Measurements from ENCODE around the gene ADD2. TPM values are rescaled to one million over a fixed set of nuclear protein-coding genes. Genes with fewer than 3 reads are reported as not detected.

ADD2 gene
- polyA plus RNA-seq, 3 donors: 6.6 to 7.6 (median 7.0) TPM

DNA sequence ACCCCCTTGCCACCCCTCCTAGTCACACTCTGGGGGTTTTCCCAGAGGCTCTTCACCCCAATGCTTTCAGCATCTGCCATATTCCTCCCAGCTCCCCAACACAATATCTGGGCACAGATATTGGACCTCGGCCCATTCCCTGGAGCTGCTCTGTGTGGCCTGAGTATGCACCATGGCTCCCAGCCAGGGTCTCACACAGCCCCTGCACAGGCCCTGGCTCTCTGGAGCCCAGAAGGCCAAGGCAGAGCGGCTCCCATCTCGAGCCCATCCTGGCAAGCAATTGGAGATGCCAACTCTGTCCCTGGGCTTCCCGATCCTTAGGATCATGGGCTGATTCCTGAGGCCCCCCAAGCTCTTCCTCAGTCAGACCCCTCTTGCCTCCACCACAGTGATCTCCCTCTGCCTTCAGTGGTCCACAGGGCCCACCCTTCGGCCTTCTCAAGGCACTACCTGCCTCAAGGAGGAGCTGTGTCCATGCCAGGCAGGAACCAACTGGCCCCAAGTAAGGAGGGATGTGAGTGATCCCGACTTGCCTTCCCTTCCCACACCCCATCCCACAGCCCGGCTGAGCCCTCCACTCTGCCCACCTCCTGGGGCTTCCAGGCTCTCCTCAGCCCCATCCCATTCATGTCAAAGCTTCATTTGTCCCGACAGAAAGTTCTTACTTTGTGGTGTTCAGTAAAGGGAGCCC lies 62.7 kb downstream of the ADD2 start:
- no peak for DNase-seq

- no peak for DNase-seq
These were observed 64.0 kb downstream of the ADD2 start for GRCh38 chr2:70703900-70704549.

DNA sequence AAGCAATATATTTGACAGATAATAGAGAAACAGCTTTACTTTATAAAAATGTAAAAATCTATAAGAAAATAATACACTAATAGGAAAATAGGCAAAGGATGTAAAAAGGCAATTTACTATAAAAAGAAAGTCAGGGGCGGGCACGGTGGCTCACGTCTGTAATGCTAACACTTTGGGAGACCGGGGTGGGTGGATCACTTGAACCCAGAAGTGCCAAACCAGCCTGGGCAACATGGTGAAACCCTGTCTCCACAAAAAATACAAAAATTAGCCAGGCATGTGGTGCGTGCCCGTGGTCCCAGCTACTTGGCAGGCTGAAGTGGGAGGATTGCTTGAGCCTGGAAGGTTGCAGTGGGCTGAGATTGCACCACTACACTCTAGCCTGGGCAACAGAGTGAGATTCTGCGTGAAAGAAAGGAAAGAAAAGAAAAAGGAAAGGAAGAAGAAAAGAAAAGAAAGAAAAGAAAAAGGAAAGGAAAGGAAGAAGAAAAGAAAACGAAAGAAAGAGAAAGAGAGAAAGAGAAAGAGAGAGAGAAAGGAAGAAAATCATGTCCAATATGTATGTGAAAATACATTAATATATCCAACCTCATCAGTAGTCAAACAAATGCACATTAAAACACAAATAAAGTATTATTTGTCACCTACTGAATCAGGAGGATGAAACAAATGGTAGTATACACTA lies 65.1 kb downstream of the ADD2 start:
- no peak for DNase-seq

DNA sequence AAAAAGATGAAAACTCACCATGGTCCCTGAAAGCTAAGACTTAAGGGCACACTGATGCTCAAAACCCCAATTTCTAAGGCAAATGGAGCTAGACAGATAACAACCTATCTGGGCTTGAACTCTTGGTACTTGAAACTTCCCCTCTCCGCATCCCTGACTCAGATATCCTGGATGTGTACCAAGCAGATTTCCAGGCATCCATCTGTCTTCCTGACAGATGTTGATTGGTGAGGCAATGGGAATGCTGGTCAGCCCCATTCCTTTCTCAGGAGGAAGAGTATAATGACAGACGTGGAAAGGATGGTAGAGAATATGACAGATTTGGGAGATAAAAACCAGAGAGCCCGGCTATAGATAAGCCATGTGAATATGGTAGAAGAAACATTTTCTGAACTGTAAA lies 69.2 kb downstream of the ADD2 start:
- no peak for DNase-seq

DNA sequence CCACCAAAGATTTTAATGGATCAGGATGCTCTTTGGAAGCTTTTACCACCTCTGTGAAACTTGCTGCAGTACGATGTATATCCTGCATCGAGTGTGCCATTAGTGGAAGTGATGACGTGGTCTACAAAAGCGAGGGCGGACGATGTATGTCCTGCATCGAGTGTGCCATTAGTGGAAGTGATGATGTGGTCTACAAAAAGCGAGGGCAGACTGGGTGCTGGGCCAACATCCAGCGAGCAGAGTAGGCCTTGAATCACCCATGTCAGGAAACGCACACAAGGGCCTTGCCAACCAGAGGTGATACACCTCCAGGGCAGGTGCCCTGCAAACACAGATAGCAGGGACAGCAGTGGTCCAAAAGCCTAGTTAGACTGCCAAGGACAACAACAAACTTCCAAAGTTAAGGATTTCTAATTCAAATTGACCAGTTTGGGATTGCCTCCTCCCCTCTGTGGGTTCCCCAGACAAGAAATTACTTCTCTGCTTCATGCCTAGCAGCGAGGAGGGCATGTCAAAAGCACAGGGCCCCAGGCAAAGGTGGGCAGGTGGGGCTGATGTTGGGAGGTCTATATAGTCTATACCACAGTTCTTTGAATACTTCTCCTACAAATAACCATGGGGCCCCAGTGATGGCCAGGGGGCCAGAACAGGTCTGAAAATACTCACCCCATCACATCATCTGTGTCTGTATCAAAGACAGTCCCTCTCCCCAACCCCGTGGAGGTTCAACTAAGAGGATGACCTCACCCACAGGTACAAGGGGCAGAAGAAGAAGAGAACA lies 70.2 kb downstream of the ADD2 start:
- DNase-seq: no peak

GRCh38 chr2:70696142-70696541 lies 71.9 kb downstream of the ADD2 start:
- no peak for DNase-seq

DNA sequence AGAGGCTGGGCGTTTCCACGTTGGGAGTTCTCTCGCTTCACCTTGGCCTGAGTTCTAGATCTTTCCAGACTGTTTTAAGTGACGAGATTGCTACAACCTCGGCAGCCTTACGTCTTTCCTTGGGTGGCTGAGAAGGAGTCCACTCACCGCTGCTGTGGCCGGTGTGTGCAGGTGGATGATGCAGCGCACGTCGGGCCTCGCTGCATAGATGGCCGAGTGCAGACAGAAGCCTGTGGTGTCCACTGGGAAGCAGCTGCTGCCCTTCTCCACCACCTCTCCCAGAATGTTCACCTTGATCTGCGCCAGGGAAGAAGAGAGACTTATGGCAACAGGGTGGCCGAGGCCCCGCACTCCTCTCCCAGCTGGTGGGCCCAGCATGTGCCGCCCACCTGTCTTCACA lies 75.7 kb downstream of the ADD2 start:
- DNase-seq: no peak

- no peak for DNase-seq
These were observed 76.4 kb downstream of the ADD2 start for GRCh38 chr2:70691497-70692140.

DNA sequence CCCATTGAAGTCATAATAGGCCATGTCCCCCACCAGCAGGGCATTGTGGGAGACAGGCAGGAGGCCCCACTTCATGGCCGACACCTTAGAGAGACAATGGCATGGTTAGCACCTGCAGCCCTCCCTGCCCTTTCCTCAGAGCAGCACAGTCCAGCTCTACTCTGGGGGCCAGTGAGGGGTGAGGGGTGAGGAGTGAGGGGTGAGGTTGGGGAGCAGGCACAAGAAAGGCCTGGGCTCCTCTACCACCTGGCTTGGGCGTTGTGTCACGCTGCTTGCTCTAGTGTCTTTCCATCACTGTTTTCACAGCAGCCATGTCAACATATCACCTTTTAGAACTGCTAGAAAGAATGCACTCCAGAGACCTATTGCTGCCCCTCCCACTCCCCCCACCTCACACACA lies 77.2 kb downstream of the ADD2 start:
- DNase-seq: no peak

DNA sequence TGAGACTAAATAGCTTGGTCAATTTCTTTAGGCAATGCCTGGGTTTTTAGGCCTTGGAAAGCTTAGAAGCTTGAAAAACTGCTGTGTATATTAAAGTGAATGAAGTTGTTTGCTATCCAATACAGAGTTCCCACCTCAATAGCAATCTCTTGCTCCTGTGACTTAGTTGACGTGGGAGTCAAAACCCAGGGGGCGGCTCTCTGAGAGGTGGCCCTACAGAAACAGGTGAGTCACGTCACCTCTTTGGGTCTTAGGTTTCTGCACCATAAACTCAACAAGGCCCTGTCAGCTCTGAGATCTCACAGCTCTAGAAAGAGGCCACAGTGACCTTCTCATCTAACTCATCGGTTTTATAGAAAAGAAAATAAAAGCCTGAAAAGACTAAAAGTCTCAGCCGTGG lies 79.6 kb downstream of the ADD2 start:
- DNase-seq: no peak

DNA sequence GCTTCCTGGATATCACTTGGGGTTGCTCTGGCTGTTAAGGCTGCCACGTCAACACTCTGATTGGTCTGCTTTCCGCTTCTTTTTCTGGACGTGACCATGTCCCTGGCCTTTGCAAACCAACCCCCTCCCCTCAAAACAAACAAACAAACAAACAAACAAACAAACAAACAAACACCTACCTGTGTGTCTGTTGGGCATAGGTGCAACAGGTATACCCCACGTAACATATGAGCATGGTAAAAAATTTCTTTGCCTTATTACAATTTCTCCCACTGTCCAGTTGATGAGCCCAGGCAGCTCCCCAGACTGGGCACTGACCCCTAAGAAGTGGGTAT lies 80.6 kb downstream of the ADD2 start:
- DNase-seq: no peak

DNA sequence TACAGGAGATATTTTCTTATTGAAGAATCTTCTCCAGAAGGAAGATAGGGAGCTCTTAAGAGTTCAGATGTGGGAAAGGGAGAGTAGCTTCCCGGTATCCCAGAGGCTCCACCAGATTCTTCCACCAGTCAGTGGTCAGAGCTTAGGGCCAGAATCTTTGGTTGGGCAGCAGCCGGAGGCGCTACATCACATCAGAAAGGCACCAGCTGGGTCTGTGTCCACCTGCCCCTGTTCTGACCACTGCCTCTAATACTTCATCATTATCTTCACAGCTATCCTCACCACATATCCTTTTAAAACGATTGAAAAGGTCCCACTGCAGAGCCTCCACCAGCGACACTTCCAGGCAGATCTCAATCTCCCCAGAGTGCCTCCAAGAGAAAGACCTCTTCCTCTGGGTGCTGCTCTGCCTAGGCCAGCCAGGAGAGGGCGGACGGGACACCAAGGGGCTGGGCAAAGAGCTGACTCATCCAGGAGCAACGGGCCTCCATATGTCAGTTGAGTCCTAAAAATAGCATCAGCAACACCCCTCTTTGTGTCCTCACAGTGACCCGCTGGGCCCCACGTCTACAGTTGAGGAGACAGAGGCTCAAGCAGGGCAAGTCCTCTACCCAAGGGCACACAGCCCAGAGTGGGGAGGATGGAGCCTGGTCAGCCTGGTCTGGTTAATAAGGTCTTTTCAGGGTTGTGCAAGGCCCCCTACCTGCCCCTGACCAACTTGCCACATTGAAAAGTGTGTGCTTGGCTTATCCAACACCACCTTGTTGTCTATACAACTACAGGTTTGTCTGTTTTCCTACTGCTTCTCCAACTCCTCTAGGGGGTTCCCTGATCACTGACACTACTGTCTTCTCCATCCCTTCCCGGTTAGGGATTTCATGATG lies 81.2 kb downstream of the ADD2 start:
- no peak for DNase-seq

GRCh38 chr2:70685771-70686171 lies 82.2 kb downstream of the ADD2 start:
- DNase-seq: no peak

DNA sequence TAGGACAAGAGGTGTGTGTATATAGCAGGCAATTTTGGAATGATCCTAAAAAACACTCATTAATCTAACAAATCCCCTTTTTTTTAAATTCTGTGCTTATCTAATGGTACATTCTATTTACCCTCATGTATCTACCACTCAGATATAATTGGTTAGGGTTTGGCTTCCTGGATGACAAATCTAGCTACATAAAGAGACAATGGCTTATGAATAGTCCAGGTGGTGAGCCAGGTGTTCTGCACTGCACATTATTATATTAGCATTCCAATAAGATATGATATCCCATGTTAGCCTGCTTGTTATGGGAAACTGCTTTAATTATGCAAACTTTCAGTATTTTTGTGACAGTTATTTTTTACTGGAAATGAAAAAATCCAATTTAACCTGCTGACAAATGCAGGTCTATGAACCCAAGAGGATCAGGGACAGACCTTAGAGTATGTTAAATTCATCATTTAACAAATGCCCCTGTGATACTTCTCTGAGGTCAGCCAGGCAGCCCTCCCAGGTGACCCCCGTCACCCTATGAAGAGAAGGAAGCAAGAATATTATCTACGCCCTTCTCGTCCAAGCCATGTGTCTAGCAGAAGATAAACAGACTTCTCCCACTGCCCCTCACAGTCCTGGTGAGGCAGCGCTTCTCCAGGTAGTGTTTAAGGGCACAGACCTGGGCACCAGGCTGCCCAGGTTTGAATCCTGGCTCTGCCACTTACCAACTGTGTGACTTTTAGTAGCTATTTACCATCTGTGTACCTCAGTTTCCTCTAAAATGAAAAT lies 83.0 kb downstream of the ADD2 start:
- DNase-seq: no peak

DNA sequence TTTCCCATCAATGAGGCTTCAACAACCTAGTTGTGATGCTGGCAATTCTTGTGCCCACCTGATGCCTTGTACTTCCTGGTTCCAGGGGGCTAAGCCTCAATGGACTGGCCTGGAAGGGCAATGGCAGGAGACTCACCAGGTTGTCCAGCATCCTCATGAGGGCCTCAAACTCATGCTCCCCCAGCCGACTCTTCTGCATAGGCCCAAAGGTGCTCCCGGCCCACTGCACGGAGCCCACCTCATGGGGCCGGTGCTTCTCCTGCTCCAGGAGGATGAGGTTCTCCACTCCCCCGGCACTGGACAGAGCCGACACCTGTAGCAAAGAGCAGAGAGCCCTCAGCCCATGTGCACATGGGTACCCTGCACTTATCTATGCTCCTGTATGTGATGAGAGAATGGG lies 84.5 kb downstream of the ADD2 start:
- DNase-seq: no peak

GRCh38 chr2:70680735-70681134 lies 87.3 kb downstream of the ADD2 start:
- DNase-seq: no peak

DNA sequence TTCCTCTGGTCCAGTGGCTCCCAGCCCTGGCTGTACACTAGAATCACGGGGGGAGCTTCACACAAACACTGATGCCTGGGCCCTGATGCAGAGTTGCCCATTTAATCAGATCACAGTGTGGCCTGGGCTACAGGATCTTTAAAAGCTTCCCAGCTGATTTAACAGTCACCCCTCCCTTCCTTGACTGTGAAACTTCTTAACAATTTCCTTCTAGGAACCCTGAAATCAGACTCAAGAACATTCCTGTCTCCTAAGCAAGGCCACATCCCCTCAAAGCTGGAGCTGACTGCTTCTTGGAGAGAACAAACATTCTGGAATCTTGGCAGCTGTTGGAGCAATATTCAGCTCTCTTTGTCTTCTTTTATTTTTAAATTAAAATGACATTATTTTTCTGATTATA lies 88.7 kb downstream of the ADD2 start:
- DNase-seq: no peak

- no peak for DNase-seq
These were observed 89.3 kb downstream of the ADD2 start for GRCh38 chr2:70678576-70679143.

DNA sequence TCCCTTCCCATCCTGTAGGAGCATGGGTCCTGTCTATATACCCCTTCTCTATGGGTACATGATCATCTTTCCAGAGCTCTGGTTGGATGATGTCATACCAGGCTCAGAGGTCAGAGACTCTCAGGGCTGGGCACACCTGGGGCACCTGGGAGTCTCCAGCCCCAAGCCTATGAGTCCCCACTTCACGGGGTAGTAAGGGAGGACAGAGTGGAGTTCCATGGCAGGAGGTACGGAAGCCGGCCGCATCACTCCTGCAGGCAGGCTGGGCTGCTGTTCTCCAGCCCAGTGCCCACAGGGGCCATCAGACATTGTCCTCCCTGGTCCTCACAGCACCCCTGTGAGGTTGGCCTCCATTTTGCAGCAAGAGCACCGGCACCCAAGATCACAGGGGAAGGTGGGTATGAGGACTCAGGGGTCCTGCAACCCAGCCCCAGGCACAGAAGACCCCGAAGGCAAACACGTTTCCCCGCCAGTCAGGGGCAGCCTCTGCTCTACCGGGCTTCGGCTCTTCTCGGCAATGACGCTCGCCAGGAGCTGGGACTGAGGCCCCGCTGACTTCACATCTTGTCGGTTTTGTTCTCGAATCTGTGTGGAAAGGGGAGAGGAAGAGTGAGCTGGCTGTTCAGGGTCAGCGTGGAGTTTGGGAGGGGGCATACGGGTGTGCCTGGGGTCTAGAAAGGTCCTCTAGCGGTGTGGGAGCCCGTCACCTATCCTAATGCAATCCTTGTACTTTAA lies 91.5 kb downstream of the ADD2 start:
- DNase-seq: no peak
